ENCODE results near the gene NEK8. TPM values are rescaled to one million over a fixed set of nuclear protein-coding genes. Genes with fewer than 3 reads are reported as not detected.

Gene NEK8
- total and polyA plus RNA-seq, 2 of the 8 experiments (the other 6 are each of a cell fraction or from before 2014, with no cell fraction given): 14.9 to 23.3 TPM

DNA sequence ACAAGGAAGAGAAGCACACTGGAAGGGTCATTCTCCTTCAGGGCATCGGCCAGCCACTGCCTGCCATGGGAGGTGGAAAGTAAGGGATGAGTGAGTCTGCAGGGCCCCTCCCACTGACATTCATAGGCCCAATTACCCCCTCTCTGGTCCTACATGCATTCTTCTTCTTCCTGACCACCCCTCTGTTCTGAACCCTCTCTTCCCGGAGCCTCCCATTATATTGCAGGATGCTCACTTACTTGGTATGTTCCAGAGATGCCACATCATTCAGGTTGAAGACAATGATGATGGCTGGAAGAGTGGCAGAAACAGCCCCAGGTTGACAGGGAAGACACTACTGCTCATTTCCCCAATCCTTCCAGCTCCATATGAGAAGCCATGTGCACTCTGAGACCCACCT, 13.4 kb upstream of the NEK8 start:
- peaks cover 8 to 20% (median 15%) of the 10 kb centered on the region in 4 experiments; a peak in 7 of 8 replicates for H3K36me3 ChIP-seq (ENCODE audit: control insufficient read depth in 2 of 4, insufficient read depth in 4 of 4, low read length in 3 of 4)
- FAIRE-seq (no peak), DNase-seq (ENCODE audit: low read depth in 1 of 2, low spot score in 2 of 2) (no peak)
- no peak overlapping the region for H2BK12ac ChIP-seq (ENCODE audit: low read depth, low read length)
- no peaks in the 10 kb centered on the region for H3K27me3 ChIP-seq (replicated peaks in 1 of 4; ENCODE audit: control insufficient read depth in 3 of 4, extremely low read depth in 1 of 4, insufficient read depth in 3 of 4, low read length in 3 of 4)
- H3K9me3 ChIP-seq (ENCODE audit: insufficient read depth in 2 of 2, low read depth in 1 of 2, low read length in 1 of 2): no peaks in the 10 kb centered on the region
- no peak overlapping the region; a peak in 1 of 4 replicates for H3K4me2 ChIP-seq (ENCODE audit: insufficient read depth in 1 of 2, low read depth in 2 of 2, low read length in 2 of 2)
- peaks cover 13% of the 10 kb centered on the region for H3K79me1 ChIP-seq (ENCODE audit: low read depth, low read length)
- no peak overlapping the region for H3K18ac ChIP-seq (ENCODE audit: extremely low read depth, low read length)
- H2BK20ac ChIP-seq (ENCODE audit: low read length): no peak overlapping the region
- 0 out of 2 replicates have a peak overlapping the region, but pooled peaks have one; percentile 19 for H2BK15ac ChIP-seq (ENCODE audit: low read length)
- H3K4ac ChIP-seq (replicated peaks; ENCODE audit: insufficient read length, low read depth, low read length): no peak overlapping the region
- H4K91ac ChIP-seq (replicated peaks; ENCODE audit: insufficient read length, low read length): no peak overlapping the region
- TF ChIP-seq YY1 (IDR thresholded peaks at IDR 0.05; ENCODE audit: low read depth, low read length): no peak
- TF ChIP-seq SIRT6 (IDR thresholded peaks at IDR 0.05; ENCODE audit: low read length): no peak
- no peak for TF ChIP-seq POU5F1 (IDR thresholded peaks at IDR 0.05; ENCODE audit: low read depth, low read length)
- TF ChIP-seq SP4 (IDR thresholded peaks at IDR 0.05; ENCODE audit: low read length): no peak
- TF ChIP-seq SIX5 (IDR thresholded peaks at IDR 0.05; ENCODE audit: low read depth, low read length): no peak
- H3K23ac ChIP-seq (ENCODE audit: insufficient read length): no peak overlapping the region
- peaks cover 6 to 27% of the 10 kb centered on the region in 2 experiments for H3K79me2 ChIP-seq (ENCODE audit: control insufficient read depth in 1 of 2, insufficient read depth in 2 of 2, low read length in 2 of 2)
- no peak overlapping the region for H2BK5ac ChIP-seq (ENCODE audit: low read depth, low read length)
- H3K14ac ChIP-seq (ENCODE audit: insufficient read length): no peak overlapping the region
- CTCF ChIA-PET (ENCODE audit: partially characterized antibody): interaction anchor here (0.6 to 2.9 kb wide), 3 partner anchors 12 to 142 kb away, joined by 3 to 20 read pairs (median 3); partner anchors contain the start of gene TLCD1
- POLR2A ChIA-PET (ENCODE audit: partially characterized antibody): interaction anchor here (0.6 to 10.5 kb wide), 9 partner anchors 9 to 139 kb away, joined by 3 to 258 read pairs (median 4); partner anchors contain the start of genes ALDOC, NEK8, RPL23A and TLCD1
- no peak overlapping the region for H3K56ac ChIP-seq (replicated peaks; ENCODE audit: insufficient read length, low read depth, low read length)
- no peak overlapping the region for H3K27ac ChIP-seq (ENCODE audit: low read depth, low read length)
- H4K5ac ChIP-seq (ENCODE audit: insufficient read length, low read depth, low read length): no peak overlapping the region
- no peak overlapping the region for H2AK5ac ChIP-seq (ENCODE audit: low read depth, low read length)
- peaks cover 4 to 12% (median 7%) of the 10 kb centered on the region in 4 experiments; a peak in 6 of 7 replicates for H3K4me1 ChIP-seq (replicated peaks in 1 of 4; ENCODE audit: control insufficient read depth in 3 of 4, insufficient read depth in 4 of 4, low read length in 3 of 4)
- H4K8ac ChIP-seq (ENCODE audit: extremely low read depth, insufficient read depth, low read length): no peak overlapping the region
- 92% methylated on average over 2 of the region's 2 CpGs; no CpG with 5 or more reads in 1 of the 2 experiments for WGBS, 2 experiments (ENCODE audit: extremely low coverage in 1 of 2, insufficient coverage in 1 of 2, insufficient read length in 1 of 2, insufficient replicate concordance in 2 of 2, low coverage in 1 of 2, low lambda C conversion rate in 2 of 2, missing lambda C conversion rate in 1 of 2)
- peaks cover 0 to 10% of the 10 kb centered on the region in 2 experiments for H4K20me1 ChIP-seq (replicated peaks in 1 of 2; ENCODE audit: control insufficient read depth in 1 of 2, insufficient read depth in 2 of 2, low read length in 2 of 2)
- H2BK120ac ChIP-seq (replicated peaks; ENCODE audit: low read depth, low read length): no peak overlapping the region
- peaks cover 28% of the 10 kb centered on the region for H3K23me2 ChIP-seq (ENCODE audit: low read depth, low read length)
- H3K4me3 ChIP-seq (ENCODE audit: extremely low read depth in 1 of 4, insufficient read depth in 2 of 4, low read depth in 3 of 4, low read length in 4 of 4): no peak overlapping the region; a peak in 1 of 8 replicates
- no peak overlapping the region for H2AFZ ChIP-seq (ENCODE audit: low read length)
- H3K9ac ChIP-seq (replicated peaks in 1 of 4; ENCODE audit: extremely low read depth in 1 of 4, low read depth in 3 of 4, low read length in 3 of 4): no peak overlapping the region
